ENCODE data around the gene ARHGAP8.

ARHGAP8 gene

DNA sequence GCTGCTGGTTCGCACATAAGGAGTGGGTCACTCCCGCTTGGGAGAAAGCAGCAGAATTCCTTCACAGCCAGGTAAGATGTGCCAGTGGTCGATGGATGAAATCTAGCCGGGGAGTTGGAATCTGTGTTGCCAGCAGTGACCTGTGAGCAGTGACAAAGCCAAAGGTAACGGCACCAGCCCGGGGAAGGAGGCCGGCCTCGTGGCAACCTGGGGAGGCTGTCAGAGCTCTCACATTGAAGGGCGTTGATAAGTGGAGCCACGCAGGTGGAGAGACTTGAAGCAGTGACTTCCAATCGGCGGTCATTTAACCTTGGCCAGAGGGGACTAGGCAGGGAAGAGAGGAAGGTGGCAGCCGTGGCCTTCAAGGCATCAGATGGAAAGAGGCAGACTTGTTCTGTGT is 58.8 kb downstream of the ARHGAP8 start:
- Histone ChIP-seq H3K9me3 (ENCODE audit: low read length) (no peaks in the 10 kb centered on the region), H2AFZ (ENCODE audit: low read depth, low read length) (no peak overlapping the region), H3K27me3 (ENCODE audit: insufficient read depth, low read length) (peaks cover 2% of the 10 kb centered on the region), H3K4me3 (ENCODE audit: low read length) (no peak overlapping the region), H3K4me1 (ENCODE audit: insufficient read depth, low read length) (no peaks in the 10 kb centered on the region), H3K36me3 (ENCODE audit: insufficient read depth, low read length) (no peaks in the 10 kb centered on the region)

DNA sequence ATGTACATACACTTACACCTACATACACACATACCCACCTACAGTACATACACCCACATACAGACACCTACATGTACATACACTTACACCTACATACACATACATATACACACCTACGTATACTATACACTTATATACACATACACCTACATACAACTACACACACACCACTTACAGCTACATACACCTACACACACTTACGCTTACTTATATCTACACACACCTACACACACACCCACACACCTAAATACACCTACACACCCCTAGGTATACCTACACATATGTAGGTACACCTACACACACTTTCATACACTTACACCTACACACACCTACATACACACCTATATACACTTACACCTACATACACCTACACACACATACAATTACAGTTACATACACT is 61.0 kb downstream of the ARHGAP8 start:
- H3K27me3 ChIP-seq (ENCODE audit: insufficient read depth, low read length), result peaks cover 2% of the 10 kb centered on the region
- H3K4me3 ChIP-seq (ENCODE audit: low read length), result no peak overlapping the region
- H3K36me3 ChIP-seq (ENCODE audit: insufficient read depth, low read length), result no peaks in the 10 kb centered on the region
- no peaks in the 10 kb centered on the region for H3K4me1 ChIP-seq (ENCODE audit: insufficient read depth, low read length)
- no peaks in the 10 kb centered on the region for H3K9me3 ChIP-seq (ENCODE audit: low read length)
- no peak overlapping the region for H2AFZ ChIP-seq (ENCODE audit: low read depth, low read length)

DNA sequence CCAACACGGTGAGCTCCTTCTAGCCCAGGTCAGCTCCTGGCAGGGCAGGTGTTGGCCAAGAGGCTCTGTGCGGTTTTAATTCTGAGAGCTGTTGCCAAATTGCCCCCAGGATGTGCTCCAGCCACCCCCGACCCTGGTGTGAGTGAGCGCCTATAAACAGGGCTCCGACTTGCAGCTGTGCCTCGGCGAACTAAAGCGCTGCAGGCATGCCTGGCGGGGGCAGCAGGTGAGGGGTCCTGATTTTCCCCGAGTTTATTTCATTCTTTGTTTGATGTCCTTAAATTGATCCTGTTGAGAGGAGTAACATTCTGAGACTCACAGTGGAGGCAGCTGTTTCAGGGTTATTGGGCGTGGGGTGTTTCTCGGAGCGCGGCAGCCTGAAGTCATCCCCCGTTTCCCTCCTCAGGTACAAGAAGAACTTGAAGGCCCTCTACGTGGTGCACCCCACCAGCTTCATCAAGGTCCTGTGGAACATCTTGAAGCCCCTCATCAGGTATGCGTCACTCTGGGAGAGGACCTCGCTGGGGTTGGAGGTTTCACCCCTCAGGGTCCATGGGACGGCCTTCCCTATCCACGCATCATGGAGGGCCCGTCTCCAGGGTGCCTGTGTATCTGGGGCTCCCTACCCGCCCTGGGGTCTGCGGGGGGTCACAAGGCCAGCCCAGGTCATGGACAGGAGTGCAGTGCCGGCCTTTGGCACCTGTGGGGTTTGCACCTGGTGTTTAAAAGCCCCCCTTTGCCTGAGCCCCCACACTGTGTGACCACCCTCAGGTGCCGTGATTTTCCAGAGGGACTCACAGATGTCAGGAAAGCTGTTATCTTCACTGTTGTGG is 62.1 kb downstream of the ARHGAP8 start:
- Histone ChIP-seq H3K27me3 (ENCODE audit: insufficient read depth, low read length) (peaks cover 2% of the 10 kb centered on the region), H2AFZ (ENCODE audit: low read depth, low read length) (no peak overlapping the region), H3K9me3 (ENCODE audit: low read length) (no peaks in the 10 kb centered on the region), H3K36me3 (ENCODE audit: insufficient read depth, low read length) (no peaks in the 10 kb centered on the region), H3K4me1 (ENCODE audit: insufficient read depth, low read length) (no peaks in the 10 kb centered on the region), H3K4me3 (ENCODE audit: low read length) (no peak overlapping the region)

DNA sequence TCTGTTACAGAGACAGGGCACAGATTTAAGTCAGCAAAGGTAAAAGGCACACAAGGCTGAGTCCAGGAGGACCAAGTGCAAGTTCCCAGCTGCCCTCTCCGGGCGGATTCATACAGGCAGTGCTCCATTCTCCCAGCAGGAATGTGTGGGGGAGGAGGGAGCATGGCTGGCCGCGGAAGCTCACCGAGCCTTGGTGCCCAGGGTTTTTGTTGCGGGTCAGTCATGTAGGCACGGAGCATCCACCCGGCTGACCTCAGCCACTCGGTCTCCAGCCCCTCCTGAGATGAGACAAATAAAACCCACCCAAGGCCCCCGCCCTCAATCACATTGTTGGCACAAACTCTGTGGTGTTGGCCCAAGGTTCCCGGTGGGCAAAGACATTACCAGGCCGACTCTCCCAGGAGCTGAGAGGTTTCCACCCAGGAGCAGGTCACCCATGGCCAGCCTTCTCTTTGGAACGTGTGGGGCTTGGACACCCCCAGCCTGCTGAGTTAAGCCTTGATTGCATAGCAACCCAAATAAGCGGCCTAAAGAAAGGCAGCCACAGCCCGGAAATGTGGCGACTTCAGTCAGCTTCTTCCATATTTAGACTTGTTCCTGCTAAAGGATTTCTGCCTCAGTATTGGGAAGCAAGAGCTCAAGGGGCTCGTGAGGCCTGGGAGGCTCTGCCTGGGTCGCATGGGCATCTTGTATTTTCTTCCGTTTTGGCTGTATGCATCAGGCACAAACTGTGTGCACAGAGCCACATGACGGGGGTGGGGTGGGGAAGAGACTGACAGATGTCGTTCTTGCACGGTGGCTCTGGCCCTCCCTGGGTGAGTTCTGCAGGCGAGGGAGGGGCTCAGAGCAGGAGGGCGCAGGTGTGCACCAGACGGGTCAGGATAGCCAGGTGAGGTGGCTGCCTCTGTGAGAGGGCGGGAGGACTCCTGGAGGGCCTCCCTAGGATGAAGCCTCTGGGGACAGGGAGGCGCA is 63.0 kb downstream of the ARHGAP8 start:
- Histone ChIP-seq H3K27me3 (ENCODE audit: insufficient read depth, low read length) (peaks cover 2% of the 10 kb centered on the region), H3K4me3 (ENCODE audit: low read length) (no peak overlapping the region), H3K4me1 (ENCODE audit: insufficient read depth, low read length) (no peaks in the 10 kb centered on the region), H3K36me3 (ENCODE audit: insufficient read depth, low read length) (no peaks in the 10 kb centered on the region), H3K9me3 (ENCODE audit: low read length) (no peaks in the 10 kb centered on the region), H2AFZ (ENCODE audit: low read depth, low read length) (no peak overlapping the region)

DNA sequence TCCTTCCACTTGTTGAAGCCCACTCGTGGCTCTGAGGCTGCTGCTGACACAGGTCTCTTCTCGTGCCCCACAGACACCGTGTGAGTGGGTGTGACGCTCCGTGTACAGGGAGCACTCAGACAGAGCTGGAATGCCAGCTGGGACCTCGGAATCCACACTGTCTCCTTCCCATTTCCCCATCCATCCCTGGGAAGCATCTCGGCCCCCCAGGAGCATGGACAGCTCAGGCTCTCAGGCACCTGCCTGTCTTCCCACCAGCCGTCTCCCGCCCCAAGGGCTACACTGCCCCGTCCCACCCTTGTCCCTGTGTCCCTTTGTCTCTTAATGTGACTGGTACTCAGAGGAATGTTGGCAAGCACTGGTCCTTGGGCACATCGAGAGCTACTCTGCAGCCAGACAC is 63.8 kb downstream of the ARHGAP8 start:
- H3K4me3 ChIP-seq (ENCODE audit: low read length), result no peak overlapping the region
- peaks cover 2% of the 10 kb centered on the region for H3K27me3 ChIP-seq (ENCODE audit: insufficient read depth, low read length)
- no peaks in the 10 kb centered on the region for H3K4me1 ChIP-seq (ENCODE audit: insufficient read depth, low read length)
- no peaks in the 10 kb centered on the region for H3K36me3 ChIP-seq (ENCODE audit: insufficient read depth, low read length)
- H2AFZ ChIP-seq (ENCODE audit: low read depth, low read length), result no peak overlapping the region
- no peaks in the 10 kb centered on the region for H3K9me3 ChIP-seq (ENCODE audit: low read length)

DNA sequence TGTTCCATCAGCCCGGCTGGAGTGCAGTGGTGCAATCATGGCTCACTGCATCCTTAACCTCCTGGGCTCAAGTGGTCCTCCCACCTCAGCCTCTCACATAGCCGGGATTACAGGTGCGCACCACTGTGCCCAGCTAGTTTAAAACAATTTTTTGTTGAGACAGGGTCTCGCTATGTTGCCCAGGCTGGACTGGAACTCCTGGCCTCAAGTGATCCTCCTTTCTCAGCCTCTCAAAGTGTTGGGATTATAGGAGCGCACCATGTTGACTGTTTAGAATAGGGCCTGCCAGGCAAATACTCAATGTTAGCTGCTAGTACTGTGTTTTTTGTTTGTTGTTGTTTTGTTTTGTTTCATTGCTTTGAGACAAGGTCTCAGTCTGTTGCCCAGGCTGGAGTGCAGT is 66.4 kb downstream of the ARHGAP8 start:
- Histone ChIP-seq H2AFZ (ENCODE audit: low read depth, low read length) (no peak overlapping the region), H3K9me3 (ENCODE audit: low read length) (no peaks in the 10 kb centered on the region), H3K36me3 (ENCODE audit: insufficient read depth, low read length) (no peaks in the 10 kb centered on the region), H3K27me3 (ENCODE audit: insufficient read depth, low read length) (peaks cover 5% of the 10 kb centered on the region), H3K4me3 (ENCODE audit: low read length) (no peak overlapping the region), H3K4me1 (ENCODE audit: insufficient read depth, low read length) (no peaks in the 10 kb centered on the region)

DNA sequence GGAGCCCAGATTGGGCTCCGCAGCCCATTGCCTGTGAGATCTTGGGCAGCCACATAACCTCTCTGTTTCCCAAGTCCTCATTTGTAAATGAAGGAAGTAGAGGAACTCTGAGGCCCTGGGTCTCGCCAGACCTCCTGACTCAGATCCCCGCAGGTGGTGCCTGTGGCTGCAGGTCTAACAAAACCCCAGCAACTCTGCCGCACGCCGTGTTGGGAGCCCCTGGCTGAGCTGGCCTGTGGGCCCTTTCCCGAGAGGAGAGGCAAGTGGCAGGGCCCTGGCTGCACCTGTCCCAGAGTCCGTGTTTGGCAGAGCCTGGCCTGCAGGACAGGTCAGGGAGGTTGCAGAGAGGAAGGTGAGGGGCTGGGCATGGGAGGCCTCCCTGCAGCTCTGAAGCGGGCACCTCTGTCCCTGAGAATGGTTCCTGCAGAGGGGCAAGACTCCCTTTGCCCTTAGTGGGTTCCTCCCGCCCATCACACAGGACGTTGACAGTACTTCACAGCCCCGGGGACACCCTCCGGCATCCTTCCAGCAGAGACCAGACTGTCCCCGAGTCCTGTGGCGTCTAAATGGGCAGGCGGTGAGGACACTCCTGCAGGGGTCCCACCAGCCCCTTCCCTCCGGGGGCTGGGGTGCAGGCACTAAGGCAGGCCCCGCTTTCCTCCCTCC is 67.7 kb downstream of the ARHGAP8 start:
- Histone ChIP-seq H2AFZ (ENCODE audit: low read depth, low read length) (no peak overlapping the region), H3K36me3 (ENCODE audit: insufficient read depth, low read length) (no peaks in the 10 kb centered on the region), H3K4me1 (ENCODE audit: insufficient read depth, low read length) (no peaks in the 10 kb centered on the region), H3K9me3 (ENCODE audit: low read length) (no peaks in the 10 kb centered on the region), H3K4me3 (ENCODE audit: low read length) (no peak overlapping the region), H3K27me3 (ENCODE audit: insufficient read depth, low read length) (peaks cover 5% of the 10 kb centered on the region)

DNA sequence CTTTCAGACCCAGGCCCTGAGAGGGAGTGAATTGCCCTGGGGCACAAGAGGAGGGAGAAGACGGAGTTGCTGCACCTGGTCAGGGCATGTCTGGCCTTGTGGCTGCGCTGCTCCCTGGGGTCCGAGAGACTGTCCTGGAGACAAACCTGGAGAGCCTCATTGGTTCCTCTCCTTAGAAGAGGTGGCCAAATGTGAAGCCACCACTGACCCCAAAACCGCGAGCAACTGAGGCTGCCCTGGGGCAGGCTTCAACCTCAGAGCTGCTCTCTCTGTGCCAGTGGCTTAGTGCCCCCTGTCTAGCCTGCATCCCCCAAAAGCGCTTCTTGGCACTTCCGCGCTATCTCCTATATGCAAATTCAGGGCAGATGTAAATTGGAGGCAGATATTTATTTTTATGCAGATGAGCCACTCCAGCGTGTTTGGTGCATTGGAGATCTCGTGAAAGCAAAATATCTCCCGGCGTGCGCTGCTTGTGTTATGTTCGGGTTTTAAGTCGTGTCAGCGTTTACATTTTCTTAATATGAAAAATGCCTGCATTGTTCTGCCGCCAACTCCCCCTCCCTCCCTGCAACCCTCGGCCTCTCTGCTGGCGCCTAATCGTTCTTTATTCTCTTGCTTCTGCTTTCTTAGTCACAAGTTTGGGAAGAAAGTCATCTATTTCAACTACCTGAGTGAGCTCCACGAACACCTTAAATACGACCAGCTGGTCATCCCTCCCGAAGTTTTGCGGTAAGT is 69.5 kb downstream of the ARHGAP8 start:
- H2AFZ ChIP-seq (ENCODE audit: low read depth, low read length), result no peak overlapping the region
- H3K9me3 ChIP-seq (ENCODE audit: low read length), result no peaks in the 10 kb centered on the region
- peaks cover 2% of the 10 kb centered on the region for H3K27me3 ChIP-seq (ENCODE audit: insufficient read depth, low read length)
- no peaks in the 10 kb centered on the region for H3K4me1 ChIP-seq (ENCODE audit: insufficient read depth, low read length)
- no peaks in the 10 kb centered on the region for H3K36me3 ChIP-seq (ENCODE audit: insufficient read depth, low read length)
- no peak overlapping the region for H3K4me3 ChIP-seq (ENCODE audit: low read length)

DNA sequence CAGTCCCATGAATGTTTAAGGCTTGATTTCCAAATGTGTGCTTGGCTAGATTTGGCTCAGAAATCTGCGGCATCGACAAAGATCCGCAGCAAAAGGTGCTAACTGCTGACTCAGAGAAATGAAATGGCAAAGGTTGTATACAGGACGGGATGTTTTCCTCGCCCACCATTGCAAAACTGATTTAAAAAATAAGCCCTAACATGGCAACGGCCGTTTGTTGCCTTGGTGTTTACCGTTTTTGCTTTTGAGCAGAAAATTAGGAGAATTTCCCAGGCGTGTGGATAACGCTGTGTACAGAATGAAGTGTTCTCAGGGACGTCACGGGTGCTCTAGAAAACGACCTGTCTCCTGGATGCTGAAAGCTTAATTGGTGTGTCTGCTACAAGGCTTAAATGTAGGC is 70.2 kb downstream of the ARHGAP8 start:
- Histone ChIP-seq H3K4me3 (ENCODE audit: low read length) (no peak overlapping the region), H3K9me3 (ENCODE audit: low read length) (no peaks in the 10 kb centered on the region), H3K27me3 (ENCODE audit: insufficient read depth, low read length) (peaks cover 2% of the 10 kb centered on the region), H3K36me3 (ENCODE audit: insufficient read depth, low read length) (no peaks in the 10 kb centered on the region), H2AFZ (ENCODE audit: low read depth, low read length) (no peak overlapping the region), H3K4me1 (ENCODE audit: insufficient read depth, low read length) (no peaks in the 10 kb centered on the region)

DNA sequence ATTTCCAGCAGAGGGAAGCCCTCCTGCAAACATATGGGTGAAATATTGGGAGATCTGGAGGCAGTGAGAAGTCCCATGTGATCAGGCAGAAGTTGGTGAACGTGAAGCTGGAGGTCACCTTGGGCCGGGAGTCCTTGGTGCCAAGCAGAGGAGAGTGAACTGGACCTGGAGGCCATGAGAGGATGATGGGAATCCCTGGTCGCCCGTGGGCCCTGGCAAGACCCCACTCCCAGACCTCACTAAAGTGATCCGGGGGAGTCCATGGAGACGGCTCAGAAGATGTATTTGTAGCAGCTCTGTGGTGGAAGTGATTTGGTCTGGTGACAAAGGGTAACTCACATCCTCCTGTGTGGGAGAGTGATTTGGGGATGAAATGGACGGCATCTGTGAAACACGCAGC is 71.0 kb downstream of the ARHGAP8 start:
- Histone ChIP-seq H3K4me1 (ENCODE audit: insufficient read depth, low read length) (no peaks in the 10 kb centered on the region), H3K36me3 (ENCODE audit: insufficient read depth, low read length) (no peaks in the 10 kb centered on the region), H3K27me3 (ENCODE audit: insufficient read depth, low read length) (peaks cover 2% of the 10 kb centered on the region), H2AFZ (ENCODE audit: low read depth, low read length) (no peak overlapping the region), H3K9me3 (ENCODE audit: low read length) (no peaks in the 10 kb centered on the region), H3K4me3 (ENCODE audit: low read length) (no peak overlapping the region)

DNA sequence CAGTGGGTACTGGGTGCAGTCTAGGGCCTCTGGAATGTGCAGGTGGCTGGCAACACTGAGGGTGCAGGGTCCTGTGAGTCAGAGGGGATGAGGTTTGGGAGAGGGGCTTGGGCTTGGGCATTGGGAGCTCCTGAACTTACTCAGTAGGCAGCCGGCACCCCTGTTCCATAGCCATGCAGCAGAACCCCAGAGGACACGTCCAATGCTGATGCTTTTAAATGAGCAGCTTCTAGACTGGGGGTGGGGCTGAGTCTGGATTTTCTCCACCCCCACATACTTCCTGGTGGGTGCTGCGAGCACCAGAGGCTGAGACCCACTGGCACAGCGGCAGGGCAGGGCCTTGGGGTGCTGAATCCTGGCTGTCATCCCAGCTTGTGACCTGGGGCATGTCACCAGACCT is 71.4 kb downstream of the ARHGAP8 start:
- no peaks in the 10 kb centered on the region for H3K4me1 ChIP-seq (ENCODE audit: insufficient read depth, low read length)
- H3K4me3 ChIP-seq (ENCODE audit: low read length), result no peak overlapping the region
- peaks cover 2% of the 10 kb centered on the region for H3K27me3 ChIP-seq (ENCODE audit: insufficient read depth, low read length)
- H3K36me3 ChIP-seq (ENCODE audit: insufficient read depth, low read length), result no peaks in the 10 kb centered on the region
- no peak overlapping the region for H2AFZ ChIP-seq (ENCODE audit: low read depth, low read length)
- H3K9me3 ChIP-seq (ENCODE audit: low read length), result no peaks in the 10 kb centered on the region

DNA sequence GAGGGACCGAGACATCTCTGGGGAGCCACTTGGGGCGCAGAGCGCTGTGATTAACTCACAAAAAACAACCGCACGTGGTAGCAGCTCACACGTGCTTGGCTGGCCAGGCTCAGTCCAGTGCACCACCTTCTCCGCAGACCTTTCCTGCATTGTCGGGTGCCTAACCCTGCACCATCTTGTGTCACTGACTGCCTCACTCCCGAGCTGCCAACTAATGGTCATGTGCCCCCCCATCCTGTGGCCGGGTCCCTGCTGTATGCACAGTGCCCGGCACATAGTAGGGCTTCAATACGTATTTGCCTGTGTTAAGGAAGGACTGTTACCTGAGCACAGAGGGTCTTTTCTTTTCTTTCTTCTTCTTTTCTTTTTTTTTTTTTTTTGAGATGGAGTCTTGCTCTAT is 71.9 kb downstream of the ARHGAP8 start:
- Histone ChIP-seq H3K9me3 (ENCODE audit: low read length) (no peaks in the 10 kb centered on the region), H3K4me3 (ENCODE audit: low read length) (no peak overlapping the region), H3K27me3 (ENCODE audit: insufficient read depth, low read length) (peaks cover 2% of the 10 kb centered on the region), H3K36me3 (ENCODE audit: insufficient read depth, low read length) (no peaks in the 10 kb centered on the region), H2AFZ (ENCODE audit: low read depth, low read length) (no peak overlapping the region), H3K4me1 (ENCODE audit: insufficient read depth, low read length) (no peaks in the 10 kb centered on the region)
